Measurements from ENCODE around the gene CNTNAP5.

Gene CNTNAP5

GRCh38 chr2:124646166-124646815, 621.2 kb downstream of the CNTNAP5 start:
- DNase-seq: no peak

DNA sequence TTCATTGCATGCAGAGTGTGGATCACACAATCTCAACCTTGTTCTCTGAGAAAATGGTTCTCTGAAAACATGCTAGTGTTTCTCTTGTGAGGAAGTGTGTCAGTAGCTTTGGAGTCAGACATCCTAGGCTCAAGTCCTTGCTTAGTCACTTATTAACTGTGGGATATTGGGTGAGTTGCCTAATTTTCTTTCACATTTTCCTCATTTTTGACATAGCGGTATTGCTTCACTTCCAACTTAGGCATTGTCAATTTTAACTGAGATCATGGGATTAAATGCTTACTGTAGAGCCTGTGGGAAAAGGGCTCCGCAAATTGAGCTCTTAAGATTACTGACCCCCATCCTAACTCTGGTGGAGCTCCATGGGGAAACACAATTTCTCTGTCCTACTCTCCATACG, 622.2 kb downstream of the CNTNAP5 start:
- no peak for DNase-seq

- no peak for DNase-seq
Measured at GRCh38 chr2:124647663-124648062, 622.6 kb downstream of the CNTNAP5 start.

DNA sequence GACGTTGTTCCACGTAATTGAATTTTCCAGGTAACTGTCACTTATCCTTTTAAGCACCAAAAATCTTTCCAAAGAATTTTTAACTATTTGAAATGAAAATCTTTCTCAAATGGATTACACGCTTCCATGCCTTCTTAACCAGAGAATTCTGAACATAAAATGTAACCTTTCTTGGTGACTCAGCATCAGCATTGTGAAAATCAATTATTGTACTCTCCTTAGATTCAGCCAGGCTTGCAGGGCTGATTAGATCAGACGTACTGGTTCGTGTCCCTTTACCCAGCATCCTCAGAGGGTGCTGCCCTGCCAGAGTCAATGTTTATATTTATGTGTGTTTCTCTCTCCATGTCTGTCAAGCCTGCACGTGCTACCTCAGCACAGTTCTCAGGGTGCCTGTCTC, 623.9 kb downstream of the CNTNAP5 start:
- DNase-seq: no peak

DNA sequence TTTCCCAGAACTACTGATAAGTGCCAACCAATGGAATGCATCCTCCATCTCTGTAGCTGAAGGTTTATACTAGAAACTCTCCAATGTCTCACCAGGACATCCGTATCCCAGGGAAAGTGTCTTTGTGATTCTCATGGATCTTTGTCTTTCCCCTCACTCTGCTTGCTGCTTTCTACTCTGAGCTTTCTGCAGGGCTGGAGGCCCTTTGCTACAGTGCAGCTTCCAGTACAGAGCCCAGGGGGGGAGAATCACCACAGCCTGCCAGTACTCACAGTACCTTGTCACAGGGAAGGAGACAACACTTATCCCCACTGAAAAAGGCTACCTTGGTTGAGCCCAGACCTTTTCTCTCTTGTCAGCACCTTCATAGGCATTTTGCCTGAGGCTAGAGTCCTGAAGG, 627.0 kb downstream of the CNTNAP5 start:
- DNase-seq: no peak

DNA sequence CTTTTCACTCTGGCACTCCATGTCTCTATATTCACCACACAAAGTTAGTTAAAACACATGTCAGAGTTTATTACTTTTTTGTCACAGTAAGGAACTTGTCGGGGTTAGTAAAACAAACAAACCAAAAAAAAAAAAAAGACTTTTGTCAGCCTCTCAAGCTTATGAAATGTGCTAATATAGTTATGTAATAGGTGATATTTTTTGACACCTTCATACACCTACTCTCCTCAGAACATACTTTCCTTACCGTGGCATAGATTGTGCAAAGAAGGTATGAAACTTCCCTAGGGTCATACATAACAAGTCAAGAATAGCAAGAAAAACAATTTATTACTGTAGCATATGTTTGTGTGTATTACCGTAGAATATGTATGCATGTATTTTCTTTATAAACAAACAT, 633.3 kb downstream of the CNTNAP5 start:
- DNase-seq: no peak

GRCh38 chr2:124661558-124661957, 636.5 kb downstream of the CNTNAP5 start:
- no peak for DNase-seq

- no peak for DNase-seq
Measured at GRCh38 chr2:124662946-124663644, 638.0 kb downstream of the CNTNAP5 start.

DNA sequence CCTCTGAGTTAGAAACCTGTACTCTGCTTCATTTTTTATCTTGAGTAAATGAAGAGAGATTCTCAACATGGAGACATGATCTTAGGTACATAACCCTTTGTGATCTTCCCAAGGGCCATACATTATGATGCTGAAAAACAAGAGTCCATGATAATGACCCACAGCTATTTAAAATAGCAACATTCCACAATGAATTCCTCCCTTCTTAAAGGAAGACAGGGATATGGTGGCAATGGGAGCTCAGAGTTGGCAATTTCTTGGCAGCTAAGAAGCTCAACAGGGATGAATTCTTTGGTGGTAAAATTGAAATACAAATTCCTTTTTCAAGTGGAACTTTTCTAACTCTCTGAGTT, 638.5 kb downstream of the CNTNAP5 start:
- DNase-seq: no peak

DNA sequence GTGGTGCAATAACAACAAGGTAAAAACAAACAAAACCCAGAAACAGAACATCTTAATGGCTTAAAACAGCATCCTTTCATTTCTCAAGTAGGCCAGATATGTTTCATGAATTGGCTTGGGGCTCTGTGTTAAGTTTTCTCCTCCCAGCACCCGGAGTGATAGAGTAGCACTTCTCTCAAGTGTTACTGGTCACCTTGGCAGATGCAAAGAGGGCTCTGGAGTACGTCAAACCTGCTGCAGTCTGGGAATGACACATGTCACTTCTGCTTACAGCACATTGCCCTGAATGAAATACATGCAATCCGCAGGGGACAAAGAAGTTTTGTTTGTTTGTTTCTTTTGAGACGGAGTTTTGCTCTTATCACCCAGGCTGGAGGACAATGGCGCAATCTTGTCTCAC, 639.3 kb downstream of the CNTNAP5 start:
- DNase-seq: no peak

DNA sequence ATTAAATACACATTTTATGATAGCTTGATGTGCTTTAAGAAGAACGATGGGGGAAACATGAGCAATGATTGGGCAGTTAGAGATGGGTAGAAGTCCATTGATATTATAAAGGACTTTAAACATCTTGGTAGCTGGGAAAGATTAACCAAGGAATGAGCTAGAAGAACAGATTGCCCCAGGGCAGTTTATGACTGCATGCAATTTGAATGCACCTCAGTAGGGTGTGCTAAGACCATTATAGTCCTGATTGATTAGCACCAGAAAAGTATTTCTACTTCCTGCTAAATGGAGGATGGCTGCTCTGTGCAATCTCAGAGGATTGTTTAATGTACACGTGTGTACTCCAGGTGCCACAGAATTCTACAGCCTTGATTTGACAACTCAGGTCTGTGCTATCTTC, 641.9 kb downstream of the CNTNAP5 start:
- DNase-seq: no peak

- DNase-seq: no peak
Measured at GRCh38 chr2:124668161-124668560, 643.1 kb downstream of the CNTNAP5 start.

GRCh38 chr2:124670187-124670586, 645.1 kb downstream of the CNTNAP5 start:
- no peak for DNase-seq

- no peak for DNase-seq
Measured at GRCh38 chr2:124678043-124678442, 653.0 kb downstream of the CNTNAP5 start.

- DNase-seq: no peak
Measured at GRCh38 chr2:124683536-124684428, 658.7 kb downstream of the CNTNAP5 start.

- DNase-seq: no peak
Measured at GRCh38 chr2:124689348-124689747, 664.3 kb downstream of the CNTNAP5 start.

- no peak for DNase-seq
Measured at GRCh38 chr2:124692216-124692615, 667.1 kb downstream of the CNTNAP5 start.

DNA sequence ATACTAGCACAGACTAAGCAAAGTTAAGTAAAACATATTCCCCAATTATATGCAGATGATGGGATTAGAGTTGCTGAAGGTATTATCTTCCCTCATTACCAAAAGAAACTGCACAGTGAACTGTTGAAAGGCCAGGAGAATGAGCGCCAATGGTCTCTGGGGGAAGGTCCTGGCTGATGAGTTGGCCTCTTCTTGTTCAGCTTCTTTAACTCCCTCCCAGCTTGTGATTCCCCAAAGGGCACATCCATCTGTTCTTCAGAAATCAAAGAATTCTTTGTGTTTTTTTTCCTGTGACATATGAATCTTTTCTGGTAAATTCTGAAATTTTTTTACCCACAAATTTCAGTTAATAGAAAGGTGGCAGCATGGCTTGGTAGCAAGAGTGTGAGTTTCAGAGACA, 667.6 kb downstream of the CNTNAP5 start:
- DNase-seq: no peak

DNA sequence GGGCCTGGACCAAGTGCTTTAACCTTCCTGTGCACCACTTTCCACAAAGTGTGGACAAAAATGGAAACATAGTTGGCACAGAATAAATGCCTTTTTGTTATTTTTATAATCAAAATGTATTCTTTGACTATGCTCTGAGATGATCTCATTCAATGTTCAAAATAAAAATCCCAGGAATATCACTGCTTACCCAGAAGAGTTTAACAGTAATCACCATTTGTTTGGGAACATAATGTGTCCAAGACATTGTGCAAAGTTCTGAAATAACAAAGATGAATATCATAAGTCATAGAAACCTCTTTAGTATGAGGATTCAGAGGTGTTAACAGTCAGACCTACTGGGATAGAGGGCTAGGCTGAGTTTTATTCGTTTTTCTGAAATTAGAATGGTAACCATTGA, 668.1 kb downstream of the CNTNAP5 start:
- DNase-seq: no peak

DNA sequence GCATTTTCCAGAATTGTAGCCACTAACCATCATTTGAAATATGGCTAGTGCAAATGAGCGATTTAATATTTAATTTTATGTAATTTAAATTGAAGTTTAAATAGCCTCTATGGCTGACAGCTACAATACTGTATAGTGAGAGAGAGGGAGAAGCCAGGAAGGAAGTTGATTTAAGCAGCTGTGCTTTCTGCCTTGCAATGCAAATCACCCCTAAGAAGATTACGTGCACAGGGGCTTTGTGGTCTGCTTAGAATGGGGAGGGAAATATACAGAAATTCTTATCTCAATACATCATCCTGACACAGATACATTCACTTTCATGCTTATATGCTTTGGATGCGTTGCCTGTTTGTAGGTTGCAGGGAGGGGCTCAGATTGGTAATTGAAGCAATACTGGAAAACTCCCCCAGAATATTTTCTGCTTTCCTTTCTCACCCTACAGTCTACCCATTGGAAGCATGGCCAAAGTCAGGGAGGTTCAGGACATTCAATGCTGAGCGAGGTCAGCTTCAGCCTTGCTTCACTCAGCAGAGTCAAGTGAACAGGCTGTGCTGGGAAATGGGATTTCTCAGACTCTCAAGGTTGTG, 674.0 kb downstream of the CNTNAP5 start:
- no peak for DNase-seq

- no peak for DNase-seq
Measured at GRCh38 chr2:124702777-124703176, 677.7 kb downstream of the CNTNAP5 start.

- no peak for DNase-seq
Measured at GRCh38 chr2:124704071-124704925, 679.2 kb downstream of the CNTNAP5 start.
